OCI-LY3 (cell line): ENCODE data around the gene MTCL1.

Source experiments
- H2AFZ ChIP-seq: fragments of 200-600, 300-600 bp; shearing (Covaris generic); 2 replicates; pipeline ENCODE4 v1.6.0; 2014; ENCODE audit warnings: antibody characterized with exemption, low read depth, low read length
- H3K27ac ChIP-seq: fragments of 200-600, 300-600 bp; sonication (generic); 2 replicates; pipeline ENCODE4 v1.5.1; 2014; ENCODE audit warnings: mild to moderate bottlenecking, low read length, moderate library complexity, mixed read lengths
- H3K27me3 ChIP-seq: fragments of 200-600, 300-600 bp; sonication (generic); 2 replicates; pipeline ENCODE4 v1.6.1; 2014; ENCODE audit warnings: low read depth, low read length, mixed read lengths
- H3K36me3 ChIP-seq: fragments of 200-600, 300-600 bp; sonication (generic); replicated peaks from 2 replicates; pipeline ENCODE3; 2014; ENCODE audit warnings: low read depth, low read length, mixed read lengths
- H3K4me1 ChIP-seq: fragments of 300-600, 200-600 bp; sonication (generic); 2 replicates; pipeline ENCODE4 v1.6.1; 2014; ENCODE audit warnings: low read length, mixed read lengths
- H3K4me2 ChIP-seq: fragments of 200-600, 300-600 bp; sonication (generic); 2 replicates; pipeline ENCODE4 v1.6.1; 2014; ENCODE audit warnings: low read length, mixed read lengths
- H3K4me3 ChIP-seq: fragments of 300-600, 200-600 bp; sonication (generic); 2 replicates; pipeline ENCODE4 v1.5.1; 2014; ENCODE audit warnings: antibody characterized with exemption, mild to moderate bottlenecking, low read length, moderate library complexity
- H3K79me2 ChIP-seq: fragments of 300-600, 200-600 bp; shearing (Covaris generic); 2 replicates; pipeline ENCODE4 v1.6.1; 2014; ENCODE audit warnings: mild to moderate bottlenecking, low read length, mixed read lengths
- H3K9ac ChIP-seq: fragments of 300-600, 200-600 bp; shearing (Covaris generic); 2 replicates; pipeline ENCODE4 v1.6.0; 2014; ENCODE audit warnings: mild to moderate bottlenecking, low read length, moderate library complexity
- H3K9me3 ChIP-seq: fragments of 200-600, 300-600 bp; shearing (Covaris generic); 2 replicates; pipeline ENCODE4 v1.6.1; 2014; ENCODE audit warnings: low read length, mixed read lengths; ENCODE audit not compliant: insufficient read depth
- H4K20me1 ChIP-seq: fragments of 200-600, 300-600 bp; sonication (generic); 2 replicates; pipeline ENCODE4 v1.6.1; 2016; ENCODE audit warnings: low read length, mixed read lengths; ENCODE audit not compliant: insufficient read depth
- CTCF ChIP-seq: fragments of 200-600, 300-600 bp; sonication (generic); IDR thresholded peaks from 2 replicates; pipeline ENCODE4 v1.5.1; 2014; ENCODE audit warnings: antibody characterized with exemption, low read length, low read depth
- EZH2phosphoT487 ChIP-seq: fragments of 200-600 bp; shearing (Covaris generic); IDR thresholded peaks from 2 replicates; pipeline ENCODE4 v1.6.1; 2018; ENCODE audit warnings: antibody characterized with exemption, mixed run types, low read depth

Gene MTCL1

DNA sequence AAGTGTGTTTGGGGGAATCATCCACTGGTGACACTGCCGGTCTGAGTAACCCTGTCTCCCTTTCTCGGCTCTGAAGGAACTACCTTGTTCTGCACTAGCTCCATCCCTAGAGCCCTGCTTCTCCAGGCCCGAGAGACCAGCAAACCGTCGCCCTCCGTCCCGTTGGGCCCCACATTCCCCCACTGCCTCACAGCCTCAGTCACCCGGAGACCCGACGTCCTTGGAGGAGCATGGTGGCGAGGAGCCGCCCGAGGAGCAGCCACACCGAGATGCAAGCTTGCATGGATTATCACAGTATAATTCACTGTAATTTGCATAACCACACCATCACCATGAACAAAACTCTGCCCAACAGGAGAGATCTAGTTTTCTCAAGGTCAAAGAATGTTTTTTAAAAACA is 126.2 kb downstream of the MTCL1 start:
- Histone ChIP-seq H3K79me2 (no peaks in the 10 kb centered on the region), H3K27ac (no peak overlapping the region), H3K9ac (no peak overlapping the region), H3K27me3 (no peaks in the 10 kb centered on the region), H2AFZ (no peak overlapping the region), H3K4me2 (no peak overlapping the region), H4K20me1 (no peaks in the 10 kb centered on the region), H3K36me3 (no peaks in the 10 kb centered on the region), H3K4me3 (no peak overlapping the region), H3K4me1 (no peaks in the 10 kb centered on the region), H3K9me3 (peaks cover 3% of the 10 kb centered on the region; the same call in 1 of the 2 replicates)
- TF ChIP-seq EZH2phosphoT487 (no peak), CTCF (no peak)

GRCh38 chr18:8833480-8833879 is 128.1 kb downstream of the MTCL1 start:
- Histone ChIP-seq H3K4me2 (no peak overlapping the region), H3K4me1 (no peaks in the 10 kb centered on the region), H3K4me3 (no peak overlapping the region), H3K27ac (no peak overlapping the region), H3K27me3 (no peaks in the 10 kb centered on the region), H3K9me3 (peaks cover 7% of the 10 kb centered on the region; the same call in 1 of the 2 replicates), H4K20me1 (no peaks in the 10 kb centered on the region), H3K79me2 (no peaks in the 10 kb centered on the region), H3K36me3 (no peaks in the 10 kb centered on the region), H2AFZ (no peak overlapping the region), H3K9ac (no peak overlapping the region)
- TF ChIP-seq CTCF (no peak), EZH2phosphoT487 (no peak)

DNA sequence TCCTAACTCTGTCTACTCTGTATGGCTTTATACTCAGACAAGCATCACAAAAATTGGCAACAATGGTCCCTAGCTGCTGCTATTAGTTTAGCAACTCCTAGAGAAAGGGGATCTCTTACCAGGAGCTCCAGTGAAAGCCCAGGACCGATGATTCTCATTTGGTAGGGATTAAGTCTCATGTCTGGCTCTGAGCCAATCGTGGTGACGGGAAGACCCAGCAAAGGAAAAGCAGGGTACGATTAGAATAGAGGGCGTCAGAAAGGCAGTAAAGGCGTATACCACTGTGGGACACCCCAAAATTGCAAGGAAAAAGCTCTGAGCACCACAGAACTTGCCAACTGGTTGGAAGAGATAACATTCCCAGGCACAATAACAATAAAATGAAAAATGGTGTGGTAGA is 129.5 kb downstream of the MTCL1 start:
- Histone ChIP-seq H3K36me3 (no peaks in the 10 kb centered on the region), H3K9me3 (peaks cover 7% of the 10 kb centered on the region; the same call in 1 of the 2 replicates), H3K4me1 (no peaks in the 10 kb centered on the region), H3K4me2 (no peak overlapping the region), H3K9ac (no peak overlapping the region), H3K4me3 (no peak overlapping the region), H3K79me2 (no peaks in the 10 kb centered on the region), H4K20me1 (no peaks in the 10 kb centered on the region), H3K27me3 (no peaks in the 10 kb centered on the region), H2AFZ (no peak overlapping the region), H3K27ac (no peak overlapping the region)
- no peak for TF ChIP-seq EZH2phosphoT487
- TF ChIP-seq CTCF: no peak

DNA sequence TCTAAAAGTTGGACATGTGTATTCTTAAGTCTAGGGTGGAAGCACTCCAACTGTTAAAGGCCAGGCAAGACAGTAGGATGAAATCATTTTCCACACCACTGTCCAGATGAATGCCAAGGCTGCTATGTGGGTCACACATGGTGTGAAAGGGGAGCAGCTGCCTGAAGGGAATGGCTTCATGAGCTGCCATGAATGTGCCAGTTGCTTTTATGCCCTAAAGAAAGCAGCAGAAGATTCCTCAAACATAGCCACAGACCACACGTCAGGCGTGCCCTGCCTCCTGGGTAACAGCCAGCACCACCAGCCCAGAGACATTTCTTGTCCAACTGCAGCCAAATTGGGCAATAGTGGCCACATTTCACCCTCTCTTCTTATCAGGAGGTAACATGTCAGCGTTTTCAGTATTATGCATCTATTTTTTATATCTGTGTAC is 130.2 kb downstream of the MTCL1 start:
- Histone ChIP-seq H3K9ac (no peak overlapping the region), H3K4me2 (no peak overlapping the region), H3K4me3 (no peak overlapping the region), H3K79me2 (no peaks in the 10 kb centered on the region), H3K9me3 (peaks cover 7% of the 10 kb centered on the region; the same call in 1 of the 2 replicates), H3K27ac (no peak overlapping the region), H3K36me3 (no peaks in the 10 kb centered on the region), H3K4me1 (no peaks in the 10 kb centered on the region), H3K27me3 (no peaks in the 10 kb centered on the region), H4K20me1 (no peaks in the 10 kb centered on the region), H2AFZ (no peak overlapping the region)
- TF ChIP-seq EZH2phosphoT487: no peak
- TF ChIP-seq CTCF: no peak
